Measurements from ENCODE around the gene SYNE2. TPM values are rescaled to one million over a fixed set of nuclear protein-coding genes. Genes with fewer than 3 reads are reported as not detected.

Gene SYNE2
- total RNA-seq, 1 experiment from 2014 or later = 37.5 TPM

DNA sequence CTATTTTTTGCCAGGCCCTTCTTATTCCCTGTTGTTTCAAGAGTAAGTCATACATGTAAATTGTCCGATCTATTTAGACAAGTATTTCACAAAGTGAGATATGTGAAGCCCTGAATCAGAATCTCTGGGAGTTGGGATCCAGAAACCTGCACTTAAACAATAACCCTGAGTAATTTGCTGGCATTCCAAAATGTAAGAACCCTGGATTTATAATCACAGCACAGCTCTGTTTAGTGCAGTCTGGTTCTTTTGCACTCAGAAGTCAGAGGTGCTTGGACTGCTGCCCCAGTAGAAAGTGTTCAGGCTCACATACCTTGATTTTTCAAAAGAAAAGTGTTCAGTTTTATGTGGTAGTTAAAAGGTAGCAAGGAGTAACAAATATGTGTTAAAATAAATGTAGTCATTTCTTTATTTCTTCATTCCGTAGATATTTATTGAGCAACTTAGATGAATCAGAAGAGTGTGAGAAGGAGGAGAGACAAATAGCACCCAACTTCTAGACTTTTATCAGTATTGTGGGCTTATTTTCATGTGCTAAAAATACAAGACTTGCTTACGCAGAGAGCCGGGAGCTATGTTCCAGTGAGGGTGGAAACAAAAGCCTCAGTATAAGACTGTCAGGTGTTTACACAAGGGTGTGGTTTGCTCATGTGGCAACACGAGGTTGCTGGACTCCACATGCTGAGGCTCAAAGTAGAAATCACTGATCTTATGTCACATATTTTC lies 70.1 kb downstream of the SYNE2 start:
- intact Hi-C loops (cut with micrococcal nuclease; ENCODE audit: unreplicated experiment) = no loop called here
- H3K4me3 ChIP-seq (ENCODE audit: low read depth in 2 of 2, low read length in 2 of 2) = no peak overlapping the region
- CTCF ChIA-PET = interaction anchor here (0.7 kb wide), 1 partner anchor 26 kb away, joined by 5 read pairs; no protein-coding TSS in a partner anchor
- ATAC-seq (no peak), DNase-seq (ENCODE audit: low read depth, low spot score) (no peak)
- no peak overlapping the region for H3K27ac ChIP-seq (ENCODE audit: low read length)
- TF ChIP-seq SIN3A (IDR thresholded peaks at IDR 0.05; ENCODE audit: borderline replicate concordance, insufficient read depth, low read depth, low read length) = no peak
- TF ChIP-seq, protein P1, sequence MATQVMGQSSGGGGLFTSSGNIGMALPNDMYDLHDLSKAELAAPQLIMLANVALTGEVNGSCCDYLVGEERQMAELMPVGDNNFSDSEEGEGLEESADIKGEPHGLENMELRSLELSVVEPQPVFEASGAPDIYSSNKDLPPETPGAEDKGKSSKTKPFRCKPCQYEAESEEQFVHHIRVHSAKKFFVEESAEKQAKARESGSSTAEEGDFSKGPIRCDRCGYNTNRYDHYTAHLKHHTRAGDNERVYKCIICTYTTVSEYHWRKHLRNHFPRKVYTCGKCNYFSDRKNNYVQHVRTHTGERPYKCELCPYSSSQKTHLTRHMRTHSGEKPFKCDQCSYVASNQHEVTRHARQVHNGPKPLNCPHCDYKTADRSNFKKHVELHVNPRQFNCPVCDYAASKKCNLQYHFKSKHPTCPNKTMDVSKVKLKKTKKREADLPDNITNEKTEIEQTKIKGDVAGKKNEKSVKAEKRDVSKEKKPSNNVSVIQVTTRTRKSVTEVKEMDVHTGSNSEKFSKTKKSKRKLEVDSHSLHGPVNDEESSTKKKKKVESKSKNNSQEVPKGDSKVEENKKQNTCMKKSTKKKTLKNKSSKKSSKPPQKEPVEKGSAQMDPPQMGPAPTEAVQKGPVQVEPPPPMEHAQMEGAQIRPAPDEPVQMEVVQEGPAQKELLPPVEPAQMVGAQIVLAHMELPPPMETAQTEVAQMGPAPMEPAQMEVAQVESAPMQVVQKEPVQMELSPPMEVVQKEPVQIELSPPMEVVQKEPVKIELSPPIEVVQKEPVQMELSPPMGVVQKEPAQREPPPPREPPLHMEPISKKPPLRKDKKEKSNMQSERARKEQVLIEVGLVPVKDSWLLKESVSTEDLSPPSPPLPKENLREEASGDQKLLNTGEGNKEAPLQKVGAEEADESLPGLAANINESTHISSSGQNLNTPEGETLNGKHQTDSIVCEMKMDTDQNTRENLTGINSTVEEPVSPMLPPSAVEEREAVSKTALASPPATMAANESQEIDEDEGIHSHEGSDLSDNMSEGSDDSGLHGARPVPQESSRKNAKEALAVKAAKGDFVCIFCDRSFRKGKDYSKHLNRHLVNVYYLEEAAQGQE (IDR thresholded peaks at IDR 0.05; ENCODE audit: insufficient read depth in 1 of 2, low read depth in 2 of 2, low read length in 1 of 2) = no peak
- no peaks in the 10 kb centered on the region for H3K27me3 ChIP-seq (ENCODE audit: control insufficient read depth, insufficient read depth, low read length)
- no peaks in the 10 kb centered on the region for H3K9me3 ChIP-seq (ENCODE audit: control insufficient read depth, insufficient read depth, low read depth, low read length)
- no TSS peak for BruUV-seq (replicated peaks)
- POLR2A ChIA-PET = no interaction called here
- H3K36me3 ChIP-seq (ENCODE audit: control insufficient read depth, insufficient read depth, low read length) = no peaks in the 10 kb centered on the region
- H3K4me1 ChIP-seq (ENCODE audit: control insufficient read depth, insufficient read depth, low read length) = no peaks in the 10 kb centered on the region
- in situ Hi-C loops (cut with HindIII; ENCODE audit: low pct_unique_long_range_greater_than_20kb, low sequenced_read_pairs) = no loop called here

DNA sequence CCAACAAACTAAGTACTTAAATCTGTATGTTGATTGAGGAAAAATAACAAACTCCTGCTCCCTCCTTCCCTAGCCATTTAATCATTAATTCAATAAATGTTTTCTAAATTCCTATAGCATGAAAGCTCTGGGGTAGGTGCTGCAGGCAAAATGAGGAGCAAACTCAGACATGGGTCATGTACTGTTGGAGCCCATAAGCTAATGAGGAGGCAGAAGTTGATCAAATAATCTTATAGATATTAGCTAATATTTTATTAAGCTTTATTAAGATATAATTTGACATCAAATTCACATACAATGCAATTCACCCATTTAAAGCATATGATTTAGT lies 70.6 kb downstream of the SYNE2 start:
- no peaks in the 10 kb centered on the region for H3K27me3 ChIP-seq (ENCODE audit: control insufficient read depth, insufficient read depth, low read length)
- TF ChIP-seq TCF7L2 (IDR thresholded peaks at IDR 0.05; ENCODE audit: low read depth, low read length) (no peak), POLR2AphosphoS5 (IDR thresholded peaks at IDR 0.05; ENCODE audit: low read depth, low read length) (no peak), SIN3A (IDR thresholded peaks at IDR 0.05; ENCODE audit: borderline replicate concordance, insufficient read depth, low read depth, low read length) (no peak)
- TF ChIP-seq, protein P1 (IDR thresholded peaks at IDR 0.05; ENCODE audit: insufficient read depth in 1 of 2, low read depth in 2 of 2, low read length in 1 of 2) = no peak
- TF ChIP-seq, protein P2, sequence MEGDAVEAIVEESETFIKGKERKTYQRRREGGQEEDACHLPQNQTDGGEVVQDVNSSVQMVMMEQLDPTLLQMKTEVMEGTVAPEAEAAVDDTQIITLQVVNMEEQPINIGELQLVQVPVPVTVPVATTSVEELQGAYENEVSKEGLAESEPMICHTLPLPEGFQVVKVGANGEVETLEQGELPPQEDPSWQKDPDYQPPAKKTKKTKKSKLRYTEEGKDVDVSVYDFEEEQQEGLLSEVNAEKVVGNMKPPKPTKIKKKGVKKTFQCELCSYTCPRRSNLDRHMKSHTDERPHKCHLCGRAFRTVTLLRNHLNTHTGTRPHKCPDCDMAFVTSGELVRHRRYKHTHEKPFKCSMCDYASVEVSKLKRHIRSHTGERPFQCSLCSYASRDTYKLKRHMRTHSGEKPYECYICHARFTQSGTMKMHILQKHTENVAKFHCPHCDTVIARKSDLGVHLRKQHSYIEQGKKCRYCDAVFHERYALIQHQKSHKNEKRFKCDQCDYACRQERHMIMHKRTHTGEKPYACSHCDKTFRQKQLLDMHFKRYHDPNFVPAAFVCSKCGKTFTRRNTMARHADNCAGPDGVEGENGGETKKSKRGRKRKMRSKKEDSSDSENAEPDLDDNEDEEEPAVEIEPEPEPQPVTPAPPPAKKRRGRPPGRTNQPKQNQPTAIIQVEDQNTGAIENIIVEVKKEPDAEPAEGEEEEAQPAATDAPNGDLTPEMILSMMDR (IDR thresholded peaks at IDR 0.05) = no peak
- no peak for DNase-seq (ENCODE audit: low read depth, low spot score)
- H3K4me1 ChIP-seq (ENCODE audit: control insufficient read depth, insufficient read depth, low read length) = no peaks in the 10 kb centered on the region
- BruUV-seq (replicated peaks) = no TSS peak
- ChIA-PET POLR2A (no interaction called here), CTCF (interaction anchor here (0.7 kb wide), 1 partner anchor 27 kb away, joined by 5 read pairs; no protein-coding TSS in a partner anchor)
- intact Hi-C loops (cut with micrococcal nuclease; ENCODE audit: unreplicated experiment) = no loop called here
- H3K4me3 ChIP-seq (ENCODE audit: low read depth in 2 of 2, low read length in 2 of 2) = no peak overlapping the region
- no peaks in the 10 kb centered on the region for H3K36me3 ChIP-seq (ENCODE audit: control insufficient read depth, insufficient read depth, low read length)
- no peak overlapping the region for H3K27ac ChIP-seq (ENCODE audit: low read length)
- ATAC-seq = no peak
- in situ Hi-C loops (cut with HindIII; ENCODE audit: low pct_unique_long_range_greater_than_20kb, low sequenced_read_pairs) = no loop called here
- no peaks in the 10 kb centered on the region for H3K9me3 ChIP-seq (ENCODE audit: control insufficient read depth, insufficient read depth, low read depth, low read length)

Data from Panc1 (cell line).